Neural cell (in vitro differentiated cells): ENCODE measurements around the gene ZNF407. TPM values are rescaled to one million over a fixed set of nuclear protein-coding genes. Genes with fewer than 3 reads are reported as not detected.

Experiments
- H2AFZ ChIP-seq: fragments of 200-600, 300-800 bp; sonication (generic), shearing (Covaris generic); 2 replicates; pipeline ENCODE4 v1.6.0; 2014; ENCODE audit warnings: low read depth, mild to moderate bottlenecking, antibody characterized with exemption, low read length, moderate library complexity
- H3F3A ChIP-seq: fragments of 200-600 bp; shearing (Covaris generic); 2 replicates; pipeline ENCODE4 v1.6.1; 2016; ENCODE audit warnings: mild to moderate bottlenecking, moderate library complexity, mixed read lengths, antibody characterized with exemption, low read length; ENCODE audit not compliant: insufficient read depth, poor library complexity, severe bottlenecking
- H3K27ac ChIP-seq: fragments of 200-600, 300-800 bp; sonication (generic), shearing (Covaris generic); 2 replicates; pipeline ENCODE4 v1.5.1; 2014; ENCODE audit warnings: mild to moderate bottlenecking, low read length, moderate library complexity
- H3K27me3 ChIP-seq: fragments of 300-800, 200-600 bp; sonication (generic), shearing (Covaris generic); 2 replicates; pipeline ENCODE4 v1.6.0; 2014; ENCODE audit warnings: mild to moderate bottlenecking, low read depth, low read length, moderate library complexity; ENCODE audit not compliant: insufficient read depth
- H3K36me3 ChIP-seq: fragments of 300-800, 200-600 bp; sonication (generic), shearing (Covaris generic); 2 replicates; pipeline ENCODE4 v1.5.1; 2014; ENCODE audit warnings: mild to moderate bottlenecking, antibody characterized with exemption, low read length, moderate library complexity; ENCODE audit not compliant: insufficient read depth
- H3K4me2 ChIP-seq: fragments of 300-800, 200-600 bp; sonication (generic), shearing (Covaris generic); 2 replicates; pipeline ENCODE4 v1.6.0; 2014; ENCODE audit warnings: mild to moderate bottlenecking, low read length
- H3K4me3 ChIP-seq: fragments of 300-800, 200-600 bp; sonication (generic), shearing (Covaris generic); 2 replicates; pipeline ENCODE4 v1.5.1; 2014; ENCODE audit warnings: mild to moderate bottlenecking, low read length, moderate library complexity
- H3K79me2 ChIP-seq: fragments of 200-600 bp; shearing (Covaris generic); replicated peaks from 2 replicates; pipeline ENCODE4 v1.6.0; 2014; ENCODE audit warnings: mild to moderate bottlenecking, low read length, moderate library complexity; ENCODE audit not compliant: insufficient read depth
- H3K9ac ChIP-seq: fragments of 300-800, 200-600 bp; sonication (generic), shearing (Covaris generic); 2 replicates; pipeline ENCODE4 v1.6.1; 2016; ENCODE audit warnings: mild to moderate bottlenecking, low read length, mixed read lengths
- H3K9me2 ChIP-seq: fragments of 200-600 bp; shearing (Covaris generic); 2 replicates; pipeline ENCODE4 v1.6.1; 2016; ENCODE audit warnings: mild to moderate bottlenecking, low read length, mixed read lengths; ENCODE audit not compliant: insufficient read depth
- H3K9me3 ChIP-seq: fragments of 200-600, 300-800 bp; sonication (generic), shearing (Covaris generic); 2 replicates; pipeline ENCODE4 v1.6.1; 2016; ENCODE audit warnings: mild to moderate bottlenecking, mixed run types, low read length, moderate library complexity, mixed read lengths
- H4K20me1 ChIP-seq: fragments of 200-600 bp; shearing (Covaris generic); 2 replicates; pipeline ENCODE4 v1.6.1; 2016; ENCODE audit warnings: mild to moderate bottlenecking, mixed run types; ENCODE audit not compliant: insufficient read depth
- EP300 ChIP-seq: fragments of 450-650 bp; conservative IDR thresholded peaks from 2 replicates; pipeline ENCODE4 v1.6.1; 2014; ENCODE audit warnings: antibody characterized with exemption, mild to moderate bottlenecking, moderate library complexity; ENCODE audit not compliant: poor library complexity, severe bottlenecking
- EZH2 ChIP-seq: fragments of 200-600, 300-800 bp; shearing (Covaris generic), sonication (generic); IDR thresholded peaks from 2 replicates; pipeline ENCODE4 v1.6.1; 2014; ENCODE audit warnings: antibody characterized with exemption, low read length, borderline replicate concordance, mild to moderate bottlenecking; ENCODE audit not compliant: insufficient read depth, poor library complexity, severe bottlenecking
- MXI1 ChIP-seq: fragments of 450-650 bp; conservative IDR thresholded peaks from 2 replicates; pipeline ENCODE4 v1.6.1; 2014; ENCODE audit warnings: antibody characterized with exemption, mild to moderate bottlenecking; ENCODE audit not compliant: poor library complexity, severe bottlenecking
- POLR2AphosphoS5 ChIP-seq: IDR thresholded peaks from 2 replicates; pipeline ENCODE4 v1.6.1; 2012
- RAD21 ChIP-seq: fragments of 450-650 bp; conservative IDR thresholded peaks from 2 replicates; pipeline ENCODE4 v1.6.1; 2014; ENCODE audit warnings: antibody characterized with exemption, mild to moderate bottlenecking, moderate library complexity
- SMC3 ChIP-seq: fragments of 450-650 bp; conservative IDR thresholded peaks from 2 replicates; pipeline ENCODE4 v1.6.1; 2014; ENCODE audit warnings: antibody characterized with exemption, mild to moderate bottlenecking, moderate library complexity; ENCODE audit not compliant: poor library complexity
- TAF1 ChIP-seq: IDR thresholded peaks from 2 replicates; pipeline ENCODE4 v1.6.1; 2012; ENCODE audit warnings: low read depth
- polyA plus RNA-seq: library from polyadenylated mRNA; depleted of rRNA; stranded (reverse); fragments of >200 nt; gene quantifications from 2 replicates; pipeline ENCODE4 v1.2.3, GENCODE V29; 2014
- TF ChIP-seq, protein P1 (sequence below): IDR thresholded peaks from 2 replicates; pipeline ENCODE4 v1.6.1; 2012; ENCODE audit warnings: borderline replicate concordance
- TF ChIP-seq, protein P2 (sequence below): fragments of 450-650 bp; IDR thresholded peaks from 2 replicates; pipeline ENCODE4 v1.5.1; 2014; ENCODE audit warnings: antibody characterized with exemption, mild to moderate bottlenecking, moderate library complexity; ENCODE audit not compliant: poor library complexity, severe bottlenecking

ZNF407 gene
- polyA plus RNA-seq, 1 donor from 2014 or later = 2.9 TPM

DNA sequence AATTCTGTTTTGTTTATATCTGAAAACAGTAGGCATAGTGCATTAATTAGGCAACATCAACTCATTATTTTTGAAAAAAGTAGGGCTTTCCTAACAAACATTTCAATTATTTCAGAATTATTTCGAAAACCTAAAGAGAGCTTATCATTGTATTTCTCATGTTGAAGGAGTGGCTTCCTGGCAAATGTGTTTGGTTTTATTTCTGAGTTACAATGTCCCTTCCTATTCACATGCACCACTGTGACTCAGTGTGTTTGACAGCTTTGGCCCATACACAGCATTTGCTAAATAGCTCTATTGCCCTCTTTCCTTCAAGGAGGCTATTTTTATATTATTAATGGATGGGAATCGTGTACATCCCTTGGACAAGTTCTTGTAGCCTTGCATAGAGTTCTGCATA, 405.4 kb downstream of the ZNF407 start:
- Histone ChIP-seq H2AFZ (no peak overlapping the region), H3K27ac (no peak overlapping the region), H3K9ac (no peak overlapping the region), H3F3A (no peaks in the 10 kb centered on the region), H4K20me1 (no peaks in the 10 kb centered on the region), H3K27me3 (no peaks in the 10 kb centered on the region), H3K4me2 (no peak overlapping the region), H3K9me2 (no peaks in the 10 kb centered on the region), H3K9me3 (no peaks in the 10 kb centered on the region), H3K79me2 (no peaks in the 10 kb centered on the region), H3K36me3 (no peaks in the 10 kb centered on the region), H3K4me3 (no peak overlapping the region)
- no peak for TF ChIP-seq EP300

DNA sequence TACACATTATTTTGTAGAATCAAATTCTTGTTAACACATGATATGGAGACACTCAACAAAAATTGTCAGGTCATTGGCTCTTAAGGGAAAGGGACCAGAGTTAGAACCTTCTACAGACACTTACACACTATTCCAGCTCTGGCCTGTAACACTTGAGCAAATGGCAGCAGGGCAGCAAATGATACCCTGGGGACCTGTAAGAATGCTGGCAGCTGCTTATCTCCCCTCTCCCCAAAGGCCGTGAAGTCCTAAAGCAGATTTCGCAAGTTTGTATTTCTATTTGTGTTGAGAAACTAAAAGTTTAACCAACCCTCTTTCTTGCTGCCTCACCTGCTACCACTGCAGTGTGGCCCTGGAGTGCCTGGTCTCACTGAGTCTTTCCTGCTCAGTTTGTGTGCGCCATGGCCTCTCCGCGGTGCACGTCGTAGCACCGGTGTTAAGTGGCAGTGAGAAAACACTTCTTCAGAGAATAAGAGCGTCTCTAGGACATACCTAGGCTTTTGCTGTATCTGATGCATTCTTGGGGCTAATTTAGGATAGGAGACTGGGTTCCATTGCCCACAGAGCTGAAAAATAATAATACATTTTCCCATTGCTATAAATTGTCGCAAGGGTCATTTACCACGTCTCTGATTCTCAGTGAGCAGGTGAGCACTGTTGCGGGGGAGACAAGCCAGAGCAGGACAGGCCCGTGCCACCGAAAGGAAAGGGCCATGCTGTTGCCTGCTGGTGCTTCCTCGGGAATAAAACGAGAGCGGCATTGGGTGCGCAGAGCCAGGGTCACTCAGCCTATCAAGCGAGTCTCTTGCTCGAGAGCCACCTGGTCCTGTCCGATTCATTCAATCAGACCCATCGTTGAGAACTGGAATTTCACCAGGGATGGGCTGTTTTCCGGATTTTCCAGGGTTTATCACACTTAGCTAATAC, 406.4 kb downstream of the ZNF407 start:
- H3K27me3 ChIP-seq = no peaks in the 10 kb centered on the region
- no peaks in the 10 kb centered on the region for H3K79me2 ChIP-seq
- H3K9me2 ChIP-seq = no peaks in the 10 kb centered on the region
- no peak for TF ChIP-seq EP300
- no peak for TF ChIP-seq TAF1
- TF ChIP-seq, protein P1, sequence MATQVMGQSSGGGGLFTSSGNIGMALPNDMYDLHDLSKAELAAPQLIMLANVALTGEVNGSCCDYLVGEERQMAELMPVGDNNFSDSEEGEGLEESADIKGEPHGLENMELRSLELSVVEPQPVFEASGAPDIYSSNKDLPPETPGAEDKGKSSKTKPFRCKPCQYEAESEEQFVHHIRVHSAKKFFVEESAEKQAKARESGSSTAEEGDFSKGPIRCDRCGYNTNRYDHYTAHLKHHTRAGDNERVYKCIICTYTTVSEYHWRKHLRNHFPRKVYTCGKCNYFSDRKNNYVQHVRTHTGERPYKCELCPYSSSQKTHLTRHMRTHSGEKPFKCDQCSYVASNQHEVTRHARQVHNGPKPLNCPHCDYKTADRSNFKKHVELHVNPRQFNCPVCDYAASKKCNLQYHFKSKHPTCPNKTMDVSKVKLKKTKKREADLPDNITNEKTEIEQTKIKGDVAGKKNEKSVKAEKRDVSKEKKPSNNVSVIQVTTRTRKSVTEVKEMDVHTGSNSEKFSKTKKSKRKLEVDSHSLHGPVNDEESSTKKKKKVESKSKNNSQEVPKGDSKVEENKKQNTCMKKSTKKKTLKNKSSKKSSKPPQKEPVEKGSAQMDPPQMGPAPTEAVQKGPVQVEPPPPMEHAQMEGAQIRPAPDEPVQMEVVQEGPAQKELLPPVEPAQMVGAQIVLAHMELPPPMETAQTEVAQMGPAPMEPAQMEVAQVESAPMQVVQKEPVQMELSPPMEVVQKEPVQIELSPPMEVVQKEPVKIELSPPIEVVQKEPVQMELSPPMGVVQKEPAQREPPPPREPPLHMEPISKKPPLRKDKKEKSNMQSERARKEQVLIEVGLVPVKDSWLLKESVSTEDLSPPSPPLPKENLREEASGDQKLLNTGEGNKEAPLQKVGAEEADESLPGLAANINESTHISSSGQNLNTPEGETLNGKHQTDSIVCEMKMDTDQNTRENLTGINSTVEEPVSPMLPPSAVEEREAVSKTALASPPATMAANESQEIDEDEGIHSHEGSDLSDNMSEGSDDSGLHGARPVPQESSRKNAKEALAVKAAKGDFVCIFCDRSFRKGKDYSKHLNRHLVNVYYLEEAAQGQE = no peak
- no peak for TF ChIP-seq POLR2AphosphoS5
- no peak for TF ChIP-seq RAD21
- TF ChIP-seq SMC3 = no peak
- no peak for TF ChIP-seq MXI1
- no peak for TF ChIP-seq EZH2
- TF ChIP-seq, protein P2, sequence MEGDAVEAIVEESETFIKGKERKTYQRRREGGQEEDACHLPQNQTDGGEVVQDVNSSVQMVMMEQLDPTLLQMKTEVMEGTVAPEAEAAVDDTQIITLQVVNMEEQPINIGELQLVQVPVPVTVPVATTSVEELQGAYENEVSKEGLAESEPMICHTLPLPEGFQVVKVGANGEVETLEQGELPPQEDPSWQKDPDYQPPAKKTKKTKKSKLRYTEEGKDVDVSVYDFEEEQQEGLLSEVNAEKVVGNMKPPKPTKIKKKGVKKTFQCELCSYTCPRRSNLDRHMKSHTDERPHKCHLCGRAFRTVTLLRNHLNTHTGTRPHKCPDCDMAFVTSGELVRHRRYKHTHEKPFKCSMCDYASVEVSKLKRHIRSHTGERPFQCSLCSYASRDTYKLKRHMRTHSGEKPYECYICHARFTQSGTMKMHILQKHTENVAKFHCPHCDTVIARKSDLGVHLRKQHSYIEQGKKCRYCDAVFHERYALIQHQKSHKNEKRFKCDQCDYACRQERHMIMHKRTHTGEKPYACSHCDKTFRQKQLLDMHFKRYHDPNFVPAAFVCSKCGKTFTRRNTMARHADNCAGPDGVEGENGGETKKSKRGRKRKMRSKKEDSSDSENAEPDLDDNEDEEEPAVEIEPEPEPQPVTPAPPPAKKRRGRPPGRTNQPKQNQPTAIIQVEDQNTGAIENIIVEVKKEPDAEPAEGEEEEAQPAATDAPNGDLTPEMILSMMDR = no peak
- no peak overlapping the region for H3K27ac ChIP-seq
- H3K4me2 ChIP-seq = no peak overlapping the region
- no peaks in the 10 kb centered on the region for H4K20me1 ChIP-seq
- no peak overlapping the region for H3K4me3 ChIP-seq
- no peak overlapping the region for H2AFZ ChIP-seq
- no peaks in the 10 kb centered on the region for H3F3A ChIP-seq
- H3K36me3 ChIP-seq = no peaks in the 10 kb centered on the region
- H3K9ac ChIP-seq = no peak overlapping the region
- H3K9me3 ChIP-seq = no peaks in the 10 kb centered on the region
